Measurements from ENCODE around the gene GPR148.
A peak's percentile ranks its signal among the peaks of the same experiment; 100 is the strongest.
"Not testable (repeated sequence)": the region's sequence is repeated elsewhere in the genome, so short reads cannot be mapped to it uniquely, and the experiment has no call there.

The GPR148 gene, protein sequence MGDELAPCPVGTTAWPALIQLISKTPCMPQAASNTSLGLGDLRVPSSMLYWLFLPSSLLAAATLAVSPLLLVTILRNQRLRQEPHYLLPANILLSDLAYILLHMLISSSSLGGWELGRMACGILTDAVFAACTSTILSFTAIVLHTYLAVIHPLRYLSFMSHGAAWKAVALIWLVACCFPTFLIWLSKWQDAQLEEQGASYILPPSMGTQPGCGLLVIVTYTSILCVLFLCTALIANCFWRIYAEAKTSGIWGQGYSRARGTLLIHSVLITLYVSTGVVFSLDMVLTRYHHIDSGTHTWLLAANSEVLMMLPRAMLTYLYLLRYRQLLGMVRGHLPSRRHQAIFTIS

DNA sequence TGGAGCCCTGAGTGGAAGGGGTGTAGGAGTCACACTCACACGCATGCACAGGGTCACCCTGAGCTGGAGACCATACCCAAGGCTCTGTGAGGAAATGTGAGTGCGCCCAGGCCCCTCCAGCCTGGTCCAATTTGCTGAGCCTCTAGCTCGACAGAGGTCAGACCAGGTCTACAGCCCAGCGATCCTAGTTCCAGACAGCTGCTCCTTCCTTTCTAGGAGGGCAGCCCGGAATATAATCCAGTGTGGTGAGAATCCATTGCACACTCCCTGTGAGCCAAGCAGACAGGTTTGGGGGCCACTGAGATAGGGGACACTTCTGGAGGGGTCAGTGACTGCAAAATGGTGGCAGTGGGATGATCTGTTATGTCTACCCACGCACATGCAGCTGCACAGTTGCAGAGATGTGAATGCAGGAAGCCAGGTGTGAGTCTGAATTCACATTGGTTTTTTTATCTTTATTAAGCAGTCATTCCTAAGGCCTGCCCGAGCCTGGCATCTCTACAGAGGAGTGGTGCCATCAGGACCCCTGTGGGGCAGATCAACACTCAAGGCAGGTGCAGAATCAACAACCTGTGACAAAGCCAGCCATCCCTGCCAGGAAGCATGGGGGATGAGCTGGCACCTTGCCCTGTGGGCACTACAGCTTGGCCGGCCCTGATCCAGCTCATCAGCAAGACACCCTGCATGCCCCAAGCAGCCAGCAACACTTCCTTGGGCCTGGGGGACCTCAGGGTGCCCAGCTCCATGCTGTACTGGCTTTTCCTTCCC lies at the start of gene GPR148:
Gene GPR148, plus strand, starts transcription at position 522 of the 768 bp plus-strand sequence. Its CDS starts 82 bp downstream, at position 604.
- no peak for DNase-seq

DNA sequence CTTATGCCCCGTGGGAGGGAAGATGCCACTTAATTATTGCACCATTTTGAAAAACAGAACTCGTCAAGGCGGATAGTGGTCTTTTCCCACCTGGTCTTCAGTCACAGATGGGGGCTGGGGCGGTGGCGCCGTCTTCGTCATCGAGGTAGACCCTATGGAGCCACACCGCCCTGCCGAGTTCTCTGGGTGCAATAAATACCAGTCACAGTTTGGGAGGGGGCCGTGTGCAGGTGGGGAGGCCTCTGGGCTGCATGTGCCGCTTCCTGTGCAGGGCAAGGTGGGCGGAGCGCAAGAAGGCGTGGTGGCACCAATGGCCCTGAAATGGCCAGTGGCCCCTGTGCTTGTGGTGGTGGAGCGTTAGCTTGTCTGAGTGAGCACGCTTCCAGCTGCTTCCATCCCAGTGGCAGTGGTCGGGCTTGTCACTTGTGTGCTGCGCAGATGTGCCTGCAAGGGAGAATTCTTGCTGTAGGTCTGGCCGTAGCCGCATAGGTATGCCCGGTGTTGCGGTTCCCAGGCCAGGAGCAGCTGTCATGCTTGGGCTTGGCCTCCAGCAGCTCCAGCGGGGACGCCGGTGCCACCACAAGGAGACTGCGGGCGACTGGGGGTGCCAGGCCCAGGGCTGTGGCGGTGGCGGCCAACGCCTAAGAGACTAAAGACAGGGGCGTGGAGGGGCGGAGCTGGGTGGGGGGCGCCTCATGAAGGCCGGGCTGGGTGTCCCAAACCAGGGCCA lies 36.7 kb upstream of the GPR148 start:
- DNase-seq: not testable (repeated sequence)

DNA sequence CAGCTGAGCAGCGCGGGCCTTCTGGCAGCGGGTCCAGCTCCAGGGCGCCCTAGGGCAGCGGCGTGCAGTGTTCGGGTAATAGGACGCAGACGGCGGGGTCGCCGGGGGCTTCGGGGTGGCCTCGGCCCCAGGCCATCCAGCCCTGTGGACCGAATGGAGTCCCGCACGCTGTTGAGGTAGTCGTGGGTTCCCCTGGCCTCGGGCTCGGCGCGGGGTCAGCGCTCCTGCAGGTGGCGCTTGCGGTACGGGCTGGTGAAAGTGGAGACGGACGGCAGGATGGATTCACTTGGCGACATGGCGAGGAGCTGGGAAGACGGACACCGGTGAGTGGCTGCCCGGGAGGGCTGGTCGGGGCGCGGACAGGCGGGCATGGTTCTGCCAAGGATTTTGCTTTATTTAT lies 35.4 kb upstream of the GPR148 start:
- DNase-seq: not testable (repeated sequence)

DNA sequence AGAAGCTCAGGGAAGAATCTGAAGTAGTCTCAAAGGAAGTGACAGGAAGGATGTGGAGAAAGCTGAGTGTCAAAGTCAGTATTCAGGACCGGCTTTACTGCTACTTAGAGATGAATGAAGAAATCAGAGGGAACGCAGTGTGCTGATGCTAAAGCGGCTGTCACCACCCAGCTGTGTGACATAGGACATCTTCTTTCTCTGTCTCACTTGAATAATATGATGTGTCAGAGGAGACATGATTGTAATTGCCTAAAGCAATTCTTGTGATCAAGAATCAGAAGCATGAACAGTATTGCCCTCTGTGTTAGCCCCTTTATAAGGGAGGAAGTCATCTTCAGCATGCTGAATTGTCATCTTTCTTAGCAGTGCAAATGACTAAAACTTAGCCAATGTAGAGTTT lies 25.6 kb upstream of the GPR148 start:
- not testable (repeated sequence) for DNase-seq

DNA sequence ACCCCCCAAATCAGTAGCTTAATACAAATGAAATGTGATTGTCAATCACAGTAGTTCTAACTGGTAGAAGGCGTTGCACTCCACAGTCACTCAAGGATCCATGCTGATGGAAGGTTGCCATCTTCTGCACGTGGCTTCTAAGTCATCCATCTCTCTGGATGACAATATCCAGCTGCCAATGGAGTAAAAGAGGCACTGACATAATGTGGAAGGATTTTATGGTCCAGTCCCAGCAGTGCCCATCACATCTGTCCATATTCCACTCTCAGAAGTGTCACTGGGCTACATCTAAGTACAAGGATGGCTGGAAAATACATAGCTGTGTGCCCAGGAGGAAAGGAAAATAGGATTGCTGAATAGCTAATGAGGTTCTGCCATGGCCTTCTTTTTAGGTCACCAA lies 14.1 kb upstream of the GPR148 start:
- not testable (repeated sequence) for DNase-seq

DNA sequence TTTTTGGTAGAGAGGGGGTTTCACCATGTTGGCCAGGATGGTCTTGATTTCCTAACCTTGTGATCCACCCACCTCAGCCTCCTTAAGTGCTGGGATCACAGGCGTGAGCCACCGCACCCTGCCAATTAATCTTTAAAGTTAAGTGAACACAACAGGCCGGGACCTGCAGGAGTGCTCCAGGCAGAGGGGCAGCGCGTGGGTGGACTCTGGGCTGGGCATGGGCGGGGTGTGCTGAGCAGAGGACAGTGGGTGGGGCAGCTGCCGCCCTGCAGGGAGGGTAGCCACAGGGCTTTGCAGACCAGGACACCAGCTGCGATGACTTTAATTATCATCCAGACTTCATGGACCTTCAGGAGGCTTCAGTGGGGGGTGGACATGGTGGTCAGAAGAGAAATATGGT lies 8.8 kb upstream of the GPR148 start:
- no peak for DNase-seq

DNA sequence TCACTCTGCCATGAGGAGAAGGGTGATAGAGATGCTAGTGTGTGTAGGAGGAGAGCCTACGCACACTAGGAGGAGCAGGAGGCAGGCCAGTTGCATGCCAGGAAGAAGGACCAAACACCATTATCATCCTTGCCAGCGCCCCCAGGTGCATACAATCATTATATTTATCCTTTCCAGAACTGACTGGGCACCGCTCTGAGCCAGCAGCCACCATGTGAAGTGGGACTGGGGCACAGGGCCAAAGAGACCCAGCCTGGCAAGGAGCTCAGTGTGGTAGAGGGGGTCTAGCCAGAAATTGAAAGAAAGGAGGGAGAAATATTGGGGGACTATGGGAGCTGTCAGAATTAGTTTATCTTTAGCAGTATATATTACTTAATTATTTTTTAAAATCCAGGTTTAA lies 8.3 kb upstream of the GPR148 start:
- DNase-seq: no peak

DNA sequence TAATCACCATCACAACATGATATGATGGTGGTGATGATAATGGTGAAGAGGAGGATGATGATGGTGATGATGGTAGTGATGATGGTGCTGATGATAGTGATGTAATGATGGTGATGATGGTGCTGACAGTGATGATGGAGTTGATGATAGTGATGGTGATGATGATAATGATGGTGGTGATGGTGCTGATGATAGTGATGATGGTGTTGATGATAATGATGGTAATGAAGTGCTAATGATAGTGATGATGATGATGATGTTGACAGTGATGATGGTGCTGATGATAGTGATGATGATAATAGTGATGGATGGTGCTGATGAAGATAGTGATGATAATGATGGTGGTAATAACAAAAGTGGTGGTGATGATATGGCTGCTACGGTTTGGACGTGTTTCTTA lies 4.4 kb upstream of the GPR148 start:
- no peak for DNase-seq

DNA sequence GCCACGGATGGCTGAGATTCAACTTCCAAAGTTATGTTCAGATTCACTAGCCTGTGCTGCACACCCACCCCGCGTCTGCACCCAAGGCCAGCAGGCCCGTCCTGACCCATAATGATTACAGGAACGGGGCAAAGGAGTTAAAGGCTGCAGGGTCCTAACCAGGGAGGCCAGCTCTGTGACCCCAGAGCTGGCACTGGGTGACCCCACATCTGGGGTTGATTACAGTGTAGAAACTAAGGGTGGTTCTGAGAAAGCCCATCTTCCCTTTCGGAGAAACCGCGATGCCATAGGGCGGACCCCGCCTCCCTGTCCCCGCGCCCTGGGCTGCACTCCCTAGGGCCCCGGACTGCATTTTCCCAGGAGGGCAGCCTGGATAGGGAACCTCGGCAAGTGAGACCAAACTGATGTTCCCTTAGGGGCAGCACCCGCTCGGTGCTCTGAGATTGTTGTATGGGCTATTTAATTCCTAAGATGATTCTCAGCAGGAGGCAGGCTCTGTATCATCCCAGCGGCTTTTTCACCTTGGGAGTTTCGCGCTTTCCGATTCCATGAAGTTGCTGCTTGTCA lies 2.2 kb upstream of the GPR148 start:
- DNase-seq: peak in 1 of 51 donors; percentile 63

DNA sequence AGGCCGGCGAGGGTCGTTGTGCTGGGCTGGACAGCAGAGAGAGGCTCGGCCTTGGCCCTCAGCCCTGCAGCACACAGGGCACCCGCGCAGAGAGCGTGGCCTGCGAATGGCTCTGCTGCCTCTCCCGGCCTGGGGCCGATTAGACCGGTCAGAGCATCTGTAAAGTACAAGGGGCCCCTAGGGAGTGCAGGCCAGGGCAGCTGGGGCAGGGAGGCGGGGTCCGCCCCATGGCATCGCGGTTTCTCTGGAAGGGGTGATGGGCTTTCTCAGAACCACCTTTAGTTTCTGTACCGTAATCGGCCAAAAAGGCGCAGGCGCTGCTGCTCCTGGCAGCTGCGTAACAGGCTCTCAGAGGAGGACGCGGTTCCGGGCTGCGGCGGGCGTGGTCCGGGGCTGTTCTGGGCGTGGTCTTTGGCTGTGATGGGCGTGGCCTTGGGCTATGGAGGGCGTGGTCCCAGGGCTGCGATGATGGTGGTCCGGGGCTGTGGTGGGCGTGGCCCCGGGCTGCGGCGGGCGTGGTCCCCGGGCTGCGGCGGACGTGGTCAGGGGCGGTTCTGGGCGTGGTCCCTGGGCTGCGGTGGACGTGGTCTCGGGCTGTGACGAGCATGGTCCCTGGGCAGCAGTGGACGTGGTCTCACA lies 1.5 kb upstream of the GPR148 start:
- peak in 43 of 51 donors; percentile 10 to 83 (median 55) for DNase-seq

DNA sequence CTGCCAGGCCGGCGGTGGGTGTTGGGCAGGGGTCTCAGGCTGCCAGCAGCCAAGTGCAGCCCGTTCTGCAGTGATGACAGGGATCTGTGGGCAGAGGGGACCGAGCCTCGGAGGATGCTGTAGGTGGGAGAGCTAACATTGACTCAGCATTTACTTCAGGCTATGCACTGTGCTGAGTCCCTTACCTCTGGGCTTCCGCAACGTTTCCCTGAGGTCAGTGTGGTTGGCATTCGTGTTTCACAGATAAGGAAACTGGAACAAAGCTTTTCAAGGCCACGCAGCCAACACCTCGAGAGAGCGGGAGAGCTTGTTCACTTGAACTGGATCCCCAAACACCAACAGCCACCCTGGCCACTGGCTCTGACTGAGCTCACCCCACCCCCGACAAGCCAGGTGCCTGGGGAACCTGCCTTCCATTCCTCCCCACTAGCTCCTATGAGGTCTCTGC lies 839 bp upstream of the GPR148 start:
- peak in 1 of 51 donors; percentile 77 for DNase-seq

DNA sequence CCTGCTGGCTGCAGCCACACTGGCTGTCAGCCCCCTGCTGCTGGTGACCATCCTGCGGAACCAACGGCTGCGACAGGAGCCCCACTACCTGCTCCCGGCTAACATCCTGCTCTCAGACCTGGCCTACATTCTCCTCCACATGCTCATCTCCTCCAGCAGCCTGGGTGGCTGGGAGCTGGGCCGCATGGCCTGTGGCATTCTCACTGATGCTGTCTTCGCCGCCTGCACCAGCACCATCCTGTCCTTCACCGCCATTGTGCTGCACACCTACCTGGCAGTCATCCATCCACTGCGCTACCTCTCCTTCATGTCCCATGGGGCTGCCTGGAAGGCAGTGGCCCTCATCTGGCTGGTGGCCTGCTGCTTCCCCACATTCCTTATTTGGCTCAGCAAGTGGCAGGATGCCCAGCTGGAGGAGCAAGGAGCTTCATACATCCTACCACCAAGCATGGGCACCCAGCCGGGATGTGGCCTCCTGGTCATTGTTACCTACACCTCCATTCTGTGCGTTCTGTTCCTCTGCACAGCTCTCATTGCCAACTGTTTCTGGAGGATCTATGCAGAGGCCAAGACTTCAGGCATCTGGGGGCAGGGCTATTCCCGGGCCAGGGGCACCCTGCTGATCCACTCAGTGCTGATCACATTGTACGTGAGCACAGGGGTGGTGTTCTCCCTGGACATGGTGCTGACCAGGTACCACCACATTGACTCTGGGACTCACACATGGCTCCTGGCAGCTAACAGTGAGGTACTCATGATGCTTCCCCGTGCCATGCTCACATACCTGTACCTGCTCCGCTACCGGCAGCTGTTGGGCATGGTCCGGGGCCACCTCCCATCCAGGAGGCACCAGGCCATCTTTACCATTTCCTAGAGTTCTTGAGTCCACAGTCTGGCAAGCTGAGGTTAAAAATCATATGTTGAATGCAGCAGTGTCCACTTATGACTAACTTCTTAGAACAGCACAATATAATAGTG lies 741 bp downstream of the GPR148 start:
- no peak for DNase-seq

DNA sequence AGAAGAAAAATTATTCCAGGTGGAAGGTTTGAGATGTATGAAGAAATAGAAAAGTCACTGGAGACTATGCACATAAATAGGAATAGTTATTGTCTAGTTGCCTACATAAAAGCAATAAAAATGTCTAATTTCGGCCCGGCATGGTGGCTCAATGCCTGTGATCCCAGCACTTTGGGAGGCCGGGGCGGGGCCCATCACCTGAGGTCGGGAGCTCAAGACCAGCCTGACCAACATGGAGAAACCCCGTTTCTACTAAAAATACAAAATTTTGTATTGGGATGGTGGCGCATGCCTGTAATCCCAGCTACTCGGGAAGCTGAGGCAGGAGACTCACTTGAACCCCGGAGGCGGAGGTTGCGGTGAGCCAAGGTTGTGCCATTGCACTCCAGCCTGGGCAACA lies 3.4 kb downstream of the GPR148 start:
- DNase-seq: not testable (repeated sequence)

DNA sequence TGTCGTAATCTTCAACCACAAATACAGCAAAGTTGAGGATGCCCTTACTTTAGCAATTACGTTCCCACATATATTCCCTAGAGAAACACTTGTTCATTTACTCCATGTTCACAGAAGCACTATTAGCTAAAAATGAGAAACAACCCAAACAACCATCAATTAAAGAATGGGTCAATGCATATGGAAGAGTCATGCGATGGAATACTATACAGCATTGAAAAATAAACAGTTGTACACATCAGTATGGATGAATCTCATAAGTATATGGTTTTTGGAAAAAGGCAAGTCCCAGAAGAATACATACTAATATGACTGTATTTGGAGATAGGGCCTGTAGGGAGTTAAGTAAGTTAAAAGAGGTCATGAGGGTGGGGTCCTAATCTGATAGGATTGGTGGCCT lies 6.3 kb downstream of the GPR148 start:
- DNase-seq: no peak

DNA sequence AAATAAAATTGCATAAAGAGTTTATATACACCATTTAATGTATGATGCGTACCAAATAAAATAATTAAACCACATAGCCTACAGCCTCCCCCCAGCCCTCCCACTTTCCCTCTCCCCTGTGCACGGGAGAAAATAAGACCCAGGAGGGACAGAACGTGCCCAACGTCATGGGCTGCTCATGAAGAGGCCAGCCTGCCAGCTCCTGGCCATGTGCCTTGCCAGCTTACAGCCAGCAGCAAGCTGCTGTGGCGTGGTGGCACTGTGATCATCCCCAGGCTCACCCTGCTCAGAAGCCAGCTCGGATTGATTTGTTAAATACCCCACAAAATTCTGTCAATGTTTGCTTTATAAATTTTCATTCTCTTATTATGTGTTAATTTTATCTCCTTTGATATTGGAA lies 7.6 kb downstream of the GPR148 start:
- DNase-seq: no peak

DNA sequence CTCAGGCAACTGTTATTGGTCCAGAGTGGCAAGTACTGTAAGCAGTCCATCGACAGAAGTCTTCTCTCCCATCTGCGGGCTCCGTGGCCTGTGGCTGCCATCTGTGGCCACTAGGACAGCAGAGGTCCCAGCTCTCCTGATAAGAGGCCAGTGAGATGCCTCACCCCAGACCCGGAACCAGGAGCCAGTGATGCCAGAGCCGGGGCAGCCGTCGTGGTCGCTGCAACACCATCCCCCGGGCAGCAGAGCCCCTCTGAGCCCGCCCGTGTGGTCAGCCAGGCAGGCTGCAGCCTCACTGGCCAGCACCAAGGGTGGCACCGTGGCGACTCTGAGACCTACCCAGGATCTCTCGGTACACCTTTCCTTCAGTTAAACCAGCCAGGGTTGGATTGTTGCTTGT lies 8.7 kb downstream of the GPR148 start:
- DNase-seq: no peak

DNA sequence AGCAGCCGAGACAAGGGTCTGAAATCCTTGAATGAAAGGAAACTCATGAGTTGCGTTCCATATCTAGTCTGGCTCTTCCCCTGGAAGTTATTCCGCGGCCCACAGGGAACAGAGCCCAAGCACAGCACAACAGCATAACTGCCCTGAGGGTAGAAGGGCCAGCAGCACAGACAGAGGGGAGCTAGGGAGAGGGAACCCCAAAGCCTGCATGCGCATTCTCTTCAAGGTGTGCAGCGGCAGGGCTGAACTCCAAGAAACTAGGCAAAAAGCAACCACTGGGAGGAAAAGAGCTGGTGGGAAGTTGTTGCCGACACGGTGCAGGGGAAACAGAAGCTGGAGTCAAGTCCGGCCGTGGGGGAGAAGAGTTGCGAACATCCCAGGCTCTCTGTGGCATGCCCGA lies 11.8 kb downstream of the GPR148 start:
- DNase-seq: no peak

DNA sequence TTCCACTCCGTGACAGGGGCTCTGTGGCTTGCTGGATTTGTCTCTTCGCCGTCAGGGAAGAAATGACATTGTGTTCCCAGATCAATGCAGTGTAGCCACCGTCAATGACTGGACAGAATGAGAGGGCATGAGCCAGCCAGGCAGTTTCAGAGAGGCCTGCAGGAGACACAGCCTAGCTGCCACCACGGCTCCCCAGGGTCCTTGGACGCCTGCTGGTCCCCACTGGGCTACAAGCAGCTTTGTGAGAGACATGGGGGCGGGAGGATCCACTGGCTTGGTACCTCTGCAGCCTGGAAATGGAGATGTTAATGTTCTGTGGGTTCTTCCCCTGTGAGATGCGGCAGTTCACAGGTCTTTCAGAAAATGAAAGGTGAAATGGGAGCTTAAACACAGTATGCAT lies 14.4 kb downstream of the GPR148 start:
- DNase-seq: no peak

DNA sequence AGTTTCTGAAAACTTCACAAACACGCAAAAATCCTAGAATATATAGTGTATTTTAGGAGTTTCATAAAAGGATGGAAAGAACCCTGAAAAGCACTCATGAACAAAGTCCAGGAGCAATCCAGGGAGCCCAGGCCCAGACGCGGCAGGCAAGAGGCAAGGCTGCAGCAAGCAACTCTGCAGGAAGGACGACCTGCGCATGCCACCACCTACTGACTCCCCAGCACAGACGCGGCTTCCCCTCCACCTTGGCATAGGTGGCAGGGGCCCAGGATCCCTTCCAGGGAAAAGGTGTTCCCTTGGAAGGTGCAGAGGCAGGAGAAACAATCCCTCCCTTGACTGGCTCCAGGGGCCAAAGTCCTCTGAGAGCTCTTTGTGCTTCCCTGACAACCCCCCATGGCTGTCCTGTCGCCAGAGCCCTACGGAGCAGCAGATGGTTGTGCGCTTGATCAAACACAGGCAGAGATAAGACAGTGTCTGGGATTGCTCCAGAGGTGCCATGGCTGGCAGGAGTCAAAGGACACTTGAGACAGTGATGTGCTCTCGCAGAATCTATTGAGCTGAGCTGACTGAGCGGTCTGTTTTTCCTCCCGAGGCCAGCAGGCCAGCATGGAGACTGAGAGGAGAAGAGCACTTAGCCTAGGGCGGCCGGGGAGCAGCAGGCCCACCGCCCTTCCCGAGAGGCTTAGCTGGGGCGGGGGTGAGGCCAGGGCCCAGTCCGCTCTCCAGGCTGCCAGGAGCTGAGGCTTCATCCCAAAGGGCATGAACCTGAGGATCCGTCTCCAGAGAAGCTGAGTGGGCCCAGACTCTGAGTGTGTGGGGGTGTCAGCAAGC lies 15.6 kb downstream of the GPR148 start:
- DNase-seq: no peak

All from hypothalamus (tissue), 51 donors.